ENCODE data around the gene RAB3GAP1.

- no peak for TF ChIP-seq CTCF (IDR thresholded peaks at IDR 0.05; ENCODE audit: low read length)
- TF ChIP-seq EZH2 (IDR thresholded peaks at IDR 0.05; ENCODE audit: borderline replicate concordance, low read length), result no peak
Measured at GRCh38 chr2:135074216-135074615, 22.1 kb downstream of the RAB3GAP1 start.

All from OCI-LY1 (cell line).